NOMO-1 (cell line): ENCODE results near the gene FOXA3.

ENCODE experiments used
- DNase-seq, 2 experiments: peaks; one replicate each; lab custom pipeline; 2025; ENCODE audit not compliant: unreplicated experiment in 2 of 2; lab: John Stamatoyannopoulos, UW

FOXA3 gene

GRCh38 chr19:45872095-45872919, 8.2 kb downstream of the FOXA3 start:
- no peak for DNase-seq

- no peak for DNase-seq
These were observed 9.2 kb downstream of the FOXA3 start for GRCh38 chr19:45873219-45873772.

GRCh38 chr19:45874620-45874966, 10.5 kb downstream of the FOXA3 start:
- DNase-seq: no peak

GRCh38 chr19:45876161-45876410, 12.0 kb downstream of the FOXA3 start:
- DNase-seq: no peak

- DNase-seq: no peak
These were observed 12.5 kb downstream of the FOXA3 start for GRCh38 chr19:45876411-45877197.

- DNase-seq: no peak
These were observed 14.1 kb downstream of the FOXA3 start for GRCh38 chr19:45878043-45878794.

- no peak for DNase-seq
These were observed 14.9 kb downstream of the FOXA3 start for GRCh38 chr19:45879055-45879454.

- no peak for DNase-seq
These were observed 15.8 kb downstream of the FOXA3 start for GRCh38 chr19:45879971-45880370.

GRCh38 chr19:45881082-45881908, 17.2 kb downstream of the FOXA3 start:
- DNase-seq: no peak

- DNase-seq: no peak
These were observed 17.9 kb downstream of the FOXA3 start for GRCh38 chr19:45881909-45882528.

- peak; percentile 70 to 71 for DNase-seq
These were observed 18.8 kb downstream of the FOXA3 start for GRCh38 chr19:45882652-45883585.

GRCh38 chr19:45883586-45883880, 19.4 kb downstream of the FOXA3 start:
- no peak for DNase-seq

- DNase-seq: no peak
These were observed 20.0 kb downstream of the FOXA3 start for GRCh38 chr19:45883881-45884681.

GRCh38 chr19:45884682-45885555, 20.8 kb downstream of the FOXA3 start:
- no peak for DNase-seq

- DNase-seq: peak; percentile 90 to 92
These were observed 21.7 kb downstream of the FOXA3 start, which contains the start of gene IRF2BP1 for GRCh38 chr19:45885556-45886426. Gene IRF2BP1 (minus strand): TSS chr19:45886141. CDS start chr19:45885774, 367 bp downstream.
